ENCODE results near the gene CLDND2. TPM values are rescaled to one million over a fixed set of nuclear protein-coding genes. Genes with fewer than 3 reads are reported as not detected.
A peak's percentile ranks its signal among the peaks of the same experiment; 100 is the strongest.
"Not testable (repeated sequence)": the region's sequence is repeated elsewhere in the genome, so short reads cannot be mapped to it uniquely, and the experiment has no call there.

Gene CLDND2
- polyA plus RNA-seq, 1 experiment, result not detected

GRCh38 chr19:51410950-51411748 is 42.3 kb upstream of the CLDND2 start:
- Histone ChIP-seq H3K9me3 (ENCODE audit: control insufficient read depth, insufficient read depth, low read length) (no peaks in the 10 kb centered on the region; the same call in 1 of the 2 replicates), H3K27me3 (ENCODE audit: control insufficient read depth, insufficient read depth, low read length) (no peaks in the 10 kb centered on the region), H3K27ac (ENCODE audit: low read depth, low read length) (no peak overlapping the region), H3K4me3 (ENCODE audit: low read depth, low read length) (no peak overlapping the region)
- no peak for TF ChIP-seq CTCF (IDR thresholded peaks at IDR 0.05; ENCODE audit: low read depth, low read length)
- no peak for DNase-seq (ENCODE audit: low read depth, low spot score)
- CTCF ChIA-PET, result no interaction called here
- POLR2A ChIA-PET, result no interaction called here

- peaks cover 7% of the 10 kb centered on the region for H3K9me3 ChIP-seq (ENCODE audit: control insufficient read depth, insufficient read depth, low read length)
- H3K4me3 ChIP-seq (ENCODE audit: low read depth, low read length), result no peak overlapping the region
- no peaks in the 10 kb centered on the region for H3K27me3 ChIP-seq (ENCODE audit: control insufficient read depth, insufficient read depth, low read length)
- CTCF ChIA-PET, result interaction anchor here (1.0 to 2.4 kb wide), 3 partner anchors 9 to 70 kb away, joined by 3 to 8 read pairs (median 8); partner anchors contain the start of gene SIGLEC10
- DNase-seq (ENCODE audit: low read depth, low spot score), result no peak
- TF ChIP-seq CTCF (IDR thresholded peaks at IDR 0.05; ENCODE audit: low read depth, low read length), result peak; percentile 60
- no peak overlapping the region for H3K27ac ChIP-seq (ENCODE audit: low read depth, low read length)
- POLR2A ChIA-PET, result no interaction called here
These were observed 38.8 kb upstream of the CLDND2 start for GRCh38 chr19:51407511-51408131.

GRCh38 chr19:51402117-51402516 is 33.3 kb upstream of the CLDND2 start:
- Histone ChIP-seq H3K27ac (ENCODE audit: low read depth, low read length) (no peak overlapping the region), H3K4me3 (ENCODE audit: low read depth, low read length) (no peak overlapping the region), H3K27me3 (ENCODE audit: control insufficient read depth, insufficient read depth, low read length) (no peaks in the 10 kb centered on the region), H3K9me3 (ENCODE audit: control insufficient read depth, insufficient read depth, low read length) (peaks cover 21% of the 10 kb centered on the region)
- no peak for DNase-seq (ENCODE audit: low read depth, low spot score)
- ChIA-PET POLR2A (no interaction called here), CTCF (no interaction called here)
- TF ChIP-seq CTCF (IDR thresholded peaks at IDR 0.05; ENCODE audit: low read depth, low read length), result no peak

GRCh38 chr19:51399936-51400335 is 31.1 kb upstream of the CLDND2 start:
- H3K27ac ChIP-seq (ENCODE audit: low read depth, low read length); DNase-seq (ENCODE audit: low read depth, low spot score); H3K4me3 ChIP-seq (ENCODE audit: low read depth, low read length); POLR2A ChIA-PET; H3K27me3 ChIP-seq (ENCODE audit: control insufficient read depth, insufficient read depth, low read length): not testable (repeated sequence)
- H3K9me3 ChIP-seq (ENCODE audit: control insufficient read depth, insufficient read depth, low read length), result peaks cover 18% of the 10 kb centered on the region
- CTCF ChIA-PET, result interaction anchor here (1.1 kb wide), 1 partner anchor 60 kb away, joined by 4 read pairs; no protein-coding TSS in a partner anchor

GRCh38 chr19:51399231-51399630 is 30.4 kb upstream of the CLDND2 start:
- peaks cover 18% of the 10 kb centered on the region for H3K9me3 ChIP-seq (ENCODE audit: control insufficient read depth, insufficient read depth, low read length)
- no peaks in the 10 kb centered on the region for H3K27me3 ChIP-seq (ENCODE audit: control insufficient read depth, insufficient read depth, low read length)
- no peak for TF ChIP-seq CTCF (IDR thresholded peaks at IDR 0.05; ENCODE audit: low read depth, low read length)
- ChIA-PET CTCF (interaction anchor here (0.9 to 1.9 kb wide), 7 partner anchors 8 to 379 kb away, joined by 3 to 8 read pairs (median 4); no protein-coding TSS in a partner anchor), POLR2A (interaction anchor here (0.7 kb wide), 1 partner anchor 34 kb away, joined by 3 read pairs; no protein-coding TSS in a partner anchor)
- DNase-seq (ENCODE audit: low read depth, low spot score), result no peak
- H3K4me3 ChIP-seq (ENCODE audit: low read depth, low read length), result no peak overlapping the region
- H3K27ac ChIP-seq (ENCODE audit: low read depth, low read length), result no peak overlapping the region
